IPS-18a (cell line): Measurements from ENCODE around the gene EEF1B2.
"Not testable (repeated sequence)": the region's sequence is repeated elsewhere in the genome, so short reads cannot be mapped to it uniquely, and the experiment has no call there.

Experiments used
- H3K27ac ChIP-seq: one replicate; pipeline ENCODE4 v1.5.1; 2013; ENCODE audit warnings: low read length
- H3K27me3 ChIP-seq: one replicate; pipeline ENCODE4 v1.6.1; 2013; ENCODE audit warnings: mild to moderate bottlenecking, low read length; ENCODE audit not compliant: control insufficient read depth, insufficient read depth
- H3K36me3 ChIP-seq: one replicate; pipeline ENCODE4 v1.6.1; 2013; ENCODE audit warnings: low read depth, low read length; ENCODE audit not compliant: control insufficient read depth
- H3K4me1 ChIP-seq: one replicate; pipeline ENCODE4 v1.6.1; 2013; ENCODE audit warnings: low read depth, low read length; ENCODE audit not compliant: control insufficient read depth
- H3K4me3 ChIP-seq: one replicate; pipeline ENCODE4 v1.5.1; 2013; ENCODE audit warnings: low read length
- H3K9ac ChIP-seq: one replicate; pipeline ENCODE4 v1.6.1; 2013; ENCODE audit warnings: mild to moderate bottlenecking, low read length, moderate library complexity
- H3K9me3 ChIP-seq: one replicate; pipeline ENCODE4 v1.6.1; 2013; ENCODE audit warnings: low read depth, low read length; ENCODE audit not compliant: control insufficient read depth

The EEF1B2 gene

DNA sequence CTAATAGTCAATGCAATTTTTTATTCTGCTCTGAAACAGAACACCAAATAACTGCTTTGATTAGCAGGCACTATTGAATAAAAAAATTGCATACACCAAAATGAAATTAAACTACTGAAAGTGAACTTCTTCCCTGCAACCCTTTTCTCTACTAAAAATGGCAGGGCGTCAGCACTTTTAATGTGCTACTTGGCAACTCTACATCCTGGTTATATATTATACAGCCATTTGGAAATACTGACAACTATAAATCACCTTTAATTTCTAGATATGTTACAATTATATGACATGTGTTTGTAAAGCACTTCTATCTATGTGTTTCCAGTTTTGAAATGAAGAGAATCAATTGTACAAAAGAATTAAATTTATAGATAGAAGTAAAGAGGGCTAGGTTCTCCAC, 10.4 kb upstream of the EEF1B2 start:
- H3K4me3 ChIP-seq, result no peak overlapping the region
- no peak overlapping the region for H3K27ac ChIP-seq
- no peaks in the 10 kb centered on the region for H3K9me3 ChIP-seq
- no peaks in the 10 kb centered on the region for H3K4me1 ChIP-seq
- H3K9ac ChIP-seq, result no peak overlapping the region
- peaks cover 71% of the 10 kb centered on the region for H3K36me3 ChIP-seq
- no peaks in the 10 kb centered on the region for H3K27me3 ChIP-seq

DNA sequence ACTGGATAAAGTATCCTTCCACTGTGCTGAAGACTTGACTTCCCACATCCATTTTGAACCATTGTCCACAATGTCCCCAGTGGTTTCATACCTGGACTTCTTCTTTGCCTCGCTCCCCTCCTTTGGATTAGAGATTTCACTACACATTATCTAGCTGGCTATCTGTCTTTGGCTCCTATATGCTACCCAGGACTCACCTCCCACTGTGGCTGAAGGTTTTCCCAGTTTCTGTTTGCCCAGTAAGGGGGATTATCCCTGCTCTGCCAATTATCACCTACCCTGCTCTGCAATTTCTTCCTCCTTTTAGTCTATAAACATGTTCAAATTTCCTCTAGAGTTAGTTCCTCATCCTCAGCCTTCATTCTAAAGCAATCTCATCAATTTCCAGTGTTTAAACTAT, 9.5 kb upstream of the EEF1B2 start:
- Histone ChIP-seq H3K9ac (no peak overlapping the region), H3K9me3 (no peaks in the 10 kb centered on the region), H3K27me3 (no peaks in the 10 kb centered on the region), H3K4me3 (no peak overlapping the region), H3K4me1 (no peaks in the 10 kb centered on the region), H3K36me3 (peaks cover 62% of the 10 kb centered on the region), H3K27ac (no peak overlapping the region)

DNA sequence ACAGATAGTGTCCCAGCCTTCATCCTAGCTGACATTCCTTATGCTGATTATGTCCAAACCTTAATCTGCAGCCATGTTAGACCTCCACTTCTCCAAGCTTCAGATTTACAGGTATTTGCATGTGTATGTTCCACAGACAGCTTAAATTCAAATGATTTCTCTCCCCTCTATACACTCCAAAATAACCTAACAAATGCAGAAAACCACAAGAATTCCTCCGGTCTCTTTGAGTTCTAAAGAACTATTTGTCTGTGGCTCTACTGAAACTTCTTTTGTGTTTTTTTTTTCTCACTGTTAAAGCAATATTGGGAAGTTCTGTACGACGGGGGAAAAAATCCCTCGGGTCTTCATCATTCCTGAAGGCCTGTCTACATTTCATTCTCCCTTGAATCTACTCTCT, 9.1 kb upstream of the EEF1B2 start:
- no peak overlapping the region for H3K9ac ChIP-seq
- H3K9me3 ChIP-seq, result no peaks in the 10 kb centered on the region
- no peak overlapping the region for H3K27ac ChIP-seq
- H3K4me3 ChIP-seq, result no peak overlapping the region
- no peaks in the 10 kb centered on the region for H3K27me3 ChIP-seq
- peaks cover 58% of the 10 kb centered on the region for H3K36me3 ChIP-seq
- H3K4me1 ChIP-seq, result no peaks in the 10 kb centered on the region

DNA sequence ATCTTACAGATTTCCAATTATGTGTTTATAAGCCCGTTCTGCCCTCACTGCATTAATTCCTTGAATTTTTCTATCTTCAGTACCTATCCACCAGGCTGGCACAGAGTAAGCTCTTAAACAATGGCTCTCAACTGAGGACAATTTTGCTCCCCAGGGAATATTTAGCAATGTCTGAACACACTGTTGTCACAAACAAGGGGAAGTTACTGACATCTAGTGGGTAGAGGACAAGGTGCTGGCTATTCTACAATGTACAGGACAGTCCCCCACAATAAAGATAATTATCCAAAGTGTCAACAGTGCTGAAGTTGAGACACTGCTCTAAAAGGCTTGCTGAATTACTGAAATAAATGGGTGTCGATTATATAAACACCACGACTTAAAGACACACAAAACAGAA, 5.5 kb upstream of the EEF1B2 start:
- Histone ChIP-seq H3K36me3 (peaks cover 25% of the 10 kb centered on the region), H3K4me3 (no peak overlapping the region), H3K9me3 (no peaks in the 10 kb centered on the region), H3K4me1 (no peaks in the 10 kb centered on the region), H3K27ac (no peak overlapping the region), H3K9ac (no peak overlapping the region), H3K27me3 (no peaks in the 10 kb centered on the region)

DNA sequence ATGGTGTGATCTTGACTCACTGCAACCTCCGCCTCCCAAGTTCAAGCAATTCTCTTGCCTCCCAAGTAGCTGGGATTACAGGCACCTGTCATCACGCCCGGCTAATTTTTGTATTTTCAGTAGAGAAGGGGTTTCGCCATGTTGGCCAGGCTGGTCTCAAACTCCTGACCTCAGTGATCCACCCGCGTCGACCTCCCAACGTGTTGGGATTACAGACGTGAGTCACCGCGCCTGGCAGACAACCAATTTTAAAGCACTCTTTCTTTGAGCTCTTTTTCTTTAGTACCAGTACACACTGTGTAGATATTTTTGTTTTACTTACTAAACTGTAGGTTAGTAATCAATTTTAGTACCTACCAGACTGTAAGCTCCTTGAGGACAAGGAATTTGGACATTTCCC, 2.7 kb upstream of the EEF1B2 start:
- not testable (repeated sequence) for H3K9me3 ChIP-seq, H3K4me1 ChIP-seq, H3K27ac ChIP-seq, H3K9ac ChIP-seq, H3K27me3 ChIP-seq
- H3K4me3 ChIP-seq, result peak overlapping the region; percentile 91
- H3K36me3 ChIP-seq, result peaks cover 18% of the 10 kb centered on the region

DNA sequence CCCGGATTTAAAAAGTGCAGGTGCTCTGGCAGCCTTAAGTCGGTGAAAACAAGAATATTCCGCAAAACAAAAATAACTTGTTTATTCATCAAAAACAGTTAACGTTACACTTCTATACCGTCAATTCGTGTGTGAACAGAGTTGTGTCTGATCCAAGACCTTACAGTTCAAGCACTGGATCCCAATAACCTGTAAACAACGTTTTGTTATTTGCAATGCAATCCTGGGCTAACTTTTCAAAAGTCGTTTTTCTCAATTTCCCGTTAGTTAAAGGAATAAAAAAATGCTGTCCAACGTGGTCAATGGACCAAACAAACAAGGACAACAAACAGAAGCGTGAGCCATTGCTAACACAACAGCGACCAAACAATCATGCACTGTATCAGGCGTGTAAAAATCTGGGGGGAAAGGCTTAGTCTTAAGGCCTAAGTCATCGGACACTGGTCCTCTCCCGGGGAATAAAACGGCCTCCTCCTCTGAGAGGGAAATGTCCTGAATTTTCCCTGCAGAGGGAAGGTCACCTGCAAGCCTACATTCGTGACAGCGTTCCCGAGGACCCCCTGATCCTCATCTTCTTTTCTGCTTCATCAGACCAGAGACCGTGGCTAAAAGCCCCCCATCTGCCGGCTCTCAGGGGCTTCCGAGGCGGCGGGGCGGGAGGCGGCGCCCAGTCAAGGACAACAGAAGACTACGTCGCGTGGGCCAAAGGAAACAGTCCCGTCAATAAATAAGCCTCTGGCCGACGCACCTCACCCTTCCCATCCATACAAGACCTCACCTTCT, 941 bp upstream of the EEF1B2 start:
- Histone ChIP-seq H3K9me3 (no peaks in the 10 kb centered on the region), H3K4me1 (peaks cover 6% of the 10 kb centered on the region), H3K27ac (peak overlapping the region; percentile 26), H3K9ac (peak overlapping the region; percentile 98), H3K36me3 (peaks cover 35% of the 10 kb centered on the region), H3K27me3 (no peaks in the 10 kb centered on the region), H3K4me3 (peak overlapping the region; percentile 91)

DNA sequence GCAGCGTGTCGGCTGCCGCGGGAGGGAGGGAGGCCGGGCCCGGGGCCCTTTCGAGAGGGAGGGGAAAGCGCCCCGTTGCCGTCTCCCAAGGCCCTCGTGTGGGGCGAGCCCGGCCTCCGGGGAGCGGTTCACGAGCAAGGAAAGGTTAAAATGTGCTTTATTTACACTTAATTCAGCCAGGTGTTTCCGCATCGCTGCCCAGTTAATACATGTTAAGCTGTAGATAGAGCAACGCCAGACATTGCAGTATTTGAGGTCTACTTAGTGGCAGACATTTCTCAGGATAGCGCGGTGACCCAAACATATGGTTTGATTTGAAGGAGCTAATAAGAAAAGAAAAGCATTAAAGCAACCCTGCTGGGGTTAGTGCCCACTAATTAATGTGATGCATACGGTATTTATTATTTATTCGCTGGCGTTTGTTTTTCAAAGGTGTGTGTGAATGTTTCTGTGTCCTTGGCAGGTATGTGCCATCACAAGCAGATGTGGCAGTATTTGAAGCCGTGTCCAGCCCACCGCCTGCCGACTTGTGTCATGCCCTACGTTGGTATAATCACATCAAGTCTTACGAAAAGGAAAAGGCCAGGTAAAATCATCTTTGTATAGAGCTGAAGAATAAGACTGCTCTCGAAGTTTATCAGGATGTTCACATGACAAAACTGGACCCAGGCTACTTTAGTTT, 571 bp downstream of the EEF1B2 start:
- Histone ChIP-seq H3K36me3 (peaks cover 41% of the 10 kb centered on the region), H3K27ac (peak overlapping the region; percentile 92), H3K9me3 (no peaks in the 10 kb centered on the region), H3K4me1 (peaks cover 6% of the 10 kb centered on the region), H3K4me3 (peak overlapping the region; percentile 91), H3K9ac (peak overlapping the region; percentile 98), H3K27me3 (no peaks in the 10 kb centered on the region)

DNA sequence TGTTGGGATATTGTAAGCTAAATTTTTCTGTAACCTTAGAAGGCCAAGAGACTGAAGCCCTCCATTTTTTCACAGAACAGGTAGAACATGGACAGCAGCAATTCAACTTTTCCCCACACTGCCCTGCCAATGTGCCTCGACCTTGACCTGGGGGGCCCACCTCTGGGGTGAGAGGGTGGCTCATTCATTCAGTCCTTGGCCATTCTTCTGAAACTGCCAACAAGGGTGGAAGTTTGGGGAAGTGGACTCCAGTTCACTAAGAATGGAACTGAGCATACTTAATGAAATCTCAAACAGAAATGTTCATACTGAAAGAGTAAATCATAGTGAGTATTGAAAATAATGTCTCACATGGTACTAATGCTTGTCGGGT, 1.1 kb downstream of the EEF1B2 start:
- no peaks in the 10 kb centered on the region for H3K9me3 ChIP-seq
- peaks cover 6% of the 10 kb centered on the region for H3K4me1 ChIP-seq
- peak overlapping the region; percentile 92 for H3K27ac ChIP-seq
- H3K9ac ChIP-seq, result peak overlapping the region; percentile 98
- H3K27me3 ChIP-seq, result no peaks in the 10 kb centered on the region
- peaks cover 41% of the 10 kb centered on the region for H3K36me3 ChIP-seq
- H3K4me3 ChIP-seq, result peak overlapping the region; percentile 91

DNA sequence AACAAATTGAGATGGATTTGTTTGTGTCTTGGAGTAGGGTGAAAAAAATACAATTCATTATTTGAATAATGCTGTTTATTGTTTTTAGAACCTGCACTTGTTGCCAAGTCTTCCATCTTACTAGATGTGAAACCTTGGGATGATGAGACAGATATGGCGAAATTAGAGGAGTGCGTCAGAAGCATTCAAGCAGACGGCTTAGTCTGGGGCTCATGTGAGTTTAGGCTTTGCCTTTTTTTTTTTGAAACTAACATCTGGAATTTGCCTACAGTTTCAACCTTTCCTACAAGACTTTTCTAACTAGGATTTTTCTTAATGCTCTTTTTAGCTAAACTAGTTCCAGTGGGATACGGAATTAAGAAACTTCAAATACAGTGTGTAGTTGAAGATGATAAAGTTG, 2.7 kb downstream of the EEF1B2 start:
- H3K9me3 ChIP-seq, H3K27me3 ChIP-seq, H3K4me1 ChIP-seq, H3K9ac ChIP-seq, H3K27ac ChIP-seq, H3K4me3 ChIP-seq: not testable (repeated sequence)
- H3K36me3 ChIP-seq, result peaks cover 41% of the 10 kb centered on the region

DNA sequence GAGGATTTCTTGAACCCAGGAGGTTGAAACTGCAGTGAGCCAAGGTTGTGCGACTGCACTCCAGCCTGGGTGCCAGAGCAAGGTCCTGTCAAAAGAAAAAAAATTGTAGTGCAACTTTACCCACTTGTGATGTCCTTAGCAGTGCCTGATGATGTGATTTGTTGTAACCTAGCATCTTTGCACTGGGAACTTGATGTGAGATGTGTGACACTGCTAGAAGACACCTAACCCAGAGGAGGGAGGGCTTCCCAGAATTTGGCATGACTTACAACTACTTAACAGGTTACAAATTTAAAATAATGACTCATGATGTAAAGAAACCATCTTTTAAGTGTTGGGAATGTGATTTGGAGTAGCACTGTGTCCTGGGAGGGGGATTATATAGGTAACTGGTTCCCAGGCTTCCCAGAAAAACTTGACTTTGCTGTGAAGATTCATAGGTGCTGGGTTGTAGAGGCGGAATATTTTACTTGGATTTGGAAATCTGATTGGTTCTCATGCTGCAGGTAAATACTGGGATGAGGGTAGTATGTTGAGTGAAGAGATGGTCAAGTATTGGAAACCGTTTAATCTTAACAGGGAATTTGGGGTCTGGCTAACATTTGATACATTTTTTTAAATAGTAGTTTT, 3.7 kb downstream of the EEF1B2 start:
- H3K36me3 ChIP-seq, result peaks cover 41% of the 10 kb centered on the region

DNA sequence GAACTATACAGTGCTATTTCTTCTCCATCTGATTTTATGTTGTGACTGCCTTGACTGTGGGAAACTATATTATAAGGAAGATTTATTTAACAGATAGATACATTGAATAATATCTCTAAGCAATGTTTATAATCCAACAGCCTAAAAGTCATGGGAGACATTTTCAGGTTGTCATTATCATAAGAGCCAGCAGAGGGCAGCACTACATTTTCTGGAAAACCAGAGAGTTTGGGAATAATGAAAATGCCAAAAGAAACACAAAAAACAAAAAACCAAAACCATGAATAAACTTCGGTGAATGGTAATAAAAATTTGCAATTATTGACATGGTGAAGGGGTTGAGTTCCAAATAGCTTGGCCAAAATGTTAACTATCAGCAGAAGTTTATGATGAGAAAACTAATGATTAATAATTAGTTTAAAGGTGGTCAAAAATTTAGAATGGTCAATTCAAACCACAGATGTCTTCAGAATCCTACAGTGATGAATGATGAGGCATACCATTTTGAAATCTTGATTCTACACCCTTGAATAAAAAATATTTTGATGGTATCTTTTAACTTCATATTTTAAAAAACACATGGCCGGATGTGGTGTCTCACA, 4.7 kb downstream of the EEF1B2 start:
- Histone ChIP-seq H3K9ac (no peak overlapping the region), H3K4me1 (peaks cover 6% of the 10 kb centered on the region), H3K9me3 (no peaks in the 10 kb centered on the region), H3K4me3 (no peak overlapping the region), H3K27ac (no peak overlapping the region), H3K27me3 (no peaks in the 10 kb centered on the region), H3K36me3 (peaks cover 41% of the 10 kb centered on the region)

More for the DNA sequence above, 3.7 kb downstream of the EEF1B2 start:
- Histone ChIP-seq H3K9ac (no peak overlapping the region), H3K4me3 (no peak overlapping the region), H3K4me1 (peaks cover 6% of the 10 kb centered on the region), H3K27me3 (no peaks in the 10 kb centered on the region), H3K27ac (no peak overlapping the region), H3K9me3 (no peaks in the 10 kb centered on the region)
